ENCODE data around the gene ELMO1. TPM values are rescaled to one million over a fixed set of nuclear protein-coding genes. Genes with fewer than 3 reads are reported as not detected.

Gene ELMO1
- total and polyA plus RNA-seq, 2 donors from 2014 or later, result 6.0 to 35.4 TPM

DNA sequence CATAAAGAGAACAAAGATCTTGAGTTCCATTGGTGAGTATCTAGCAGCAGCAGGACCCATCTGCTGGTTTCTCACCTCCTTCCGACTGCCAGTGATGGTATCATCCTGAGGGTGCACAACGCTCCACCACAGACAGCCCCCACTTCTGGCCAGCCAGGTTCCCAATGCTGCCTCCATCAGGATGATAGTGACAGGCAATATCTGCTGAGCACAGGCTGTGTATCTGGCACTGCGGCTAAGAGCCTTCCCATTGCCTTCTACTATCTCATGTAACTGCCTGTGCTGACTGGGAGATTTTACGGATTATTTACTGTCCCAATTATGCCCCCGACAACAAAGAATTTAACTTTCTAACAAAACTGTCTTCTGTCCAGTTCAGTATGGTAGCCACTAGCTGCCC, 372.0 kb downstream of the ELMO1 start:
- FAIRE-seq, result no peak
- TF ChIP-seq, protein P1, sequence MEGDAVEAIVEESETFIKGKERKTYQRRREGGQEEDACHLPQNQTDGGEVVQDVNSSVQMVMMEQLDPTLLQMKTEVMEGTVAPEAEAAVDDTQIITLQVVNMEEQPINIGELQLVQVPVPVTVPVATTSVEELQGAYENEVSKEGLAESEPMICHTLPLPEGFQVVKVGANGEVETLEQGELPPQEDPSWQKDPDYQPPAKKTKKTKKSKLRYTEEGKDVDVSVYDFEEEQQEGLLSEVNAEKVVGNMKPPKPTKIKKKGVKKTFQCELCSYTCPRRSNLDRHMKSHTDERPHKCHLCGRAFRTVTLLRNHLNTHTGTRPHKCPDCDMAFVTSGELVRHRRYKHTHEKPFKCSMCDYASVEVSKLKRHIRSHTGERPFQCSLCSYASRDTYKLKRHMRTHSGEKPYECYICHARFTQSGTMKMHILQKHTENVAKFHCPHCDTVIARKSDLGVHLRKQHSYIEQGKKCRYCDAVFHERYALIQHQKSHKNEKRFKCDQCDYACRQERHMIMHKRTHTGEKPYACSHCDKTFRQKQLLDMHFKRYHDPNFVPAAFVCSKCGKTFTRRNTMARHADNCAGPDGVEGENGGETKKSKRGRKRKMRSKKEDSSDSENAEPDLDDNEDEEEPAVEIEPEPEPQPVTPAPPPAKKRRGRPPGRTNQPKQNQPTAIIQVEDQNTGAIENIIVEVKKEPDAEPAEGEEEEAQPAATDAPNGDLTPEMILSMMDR (IDR thresholded peaks at IDR 0.05; ENCODE audit: borderline replicate concordance, extremely low read depth, insufficient read depth), result no peak
- H3K9me3 ChIP-seq (ENCODE audit: control insufficient read depth in 2 of 3, insufficient read depth in 1 of 3, low read length in 3 of 3), result no peaks in the 10 kb centered on the region

DNA sequence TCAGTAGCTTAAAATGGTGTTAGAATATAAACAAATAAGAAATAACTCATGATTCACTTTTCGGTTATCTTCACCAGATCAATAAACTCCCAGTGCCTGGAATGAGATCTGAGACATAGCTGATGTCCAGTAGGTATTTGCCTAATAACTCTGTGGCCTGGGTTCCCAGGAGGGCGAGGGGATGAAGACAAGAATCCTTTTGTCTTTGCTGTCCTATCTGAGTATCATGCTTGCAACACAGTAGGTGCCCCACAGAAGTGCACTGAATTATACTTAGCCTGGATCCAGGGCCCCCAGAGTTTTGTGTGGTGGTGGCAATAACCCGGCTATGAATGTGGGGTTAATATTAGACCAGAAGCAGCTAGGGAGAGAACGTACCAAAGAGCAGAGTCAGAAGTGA, 374.3 kb downstream of the ELMO1 start:
- intact Hi-C loops (cut with DNase I), result no loop called here
- Histone ChIP-seq H3K4me3 (ENCODE audit: low read length in 3 of 3) (no peak overlapping the region), H3K36me3 (ENCODE audit: control insufficient read depth in 2 of 3, insufficient read depth in 3 of 3, low read length in 3 of 3) (no peaks in the 10 kb centered on the region), H3K27me3 (ENCODE audit: control insufficient read depth, insufficient read depth, low read length) (no peaks in the 10 kb centered on the region), H3K9ac (ENCODE audit: low read length in 3 of 3) (no peak overlapping the region), H3K4me1 (ENCODE audit: control insufficient read depth in 2 of 3, insufficient read depth in 2 of 3, low read depth in 1 of 3, low read length in 3 of 3) (no peaks in the 10 kb centered on the region), H3K9me3 (ENCODE audit: control insufficient read depth in 2 of 3, insufficient read depth in 1 of 3, low read length in 3 of 3) (no peaks in the 10 kb centered on the region), H3K27ac (ENCODE audit: low read depth in 2 of 2, low read length in 2 of 2) (no peak overlapping the region)
- TF ChIP-seq, protein P1 (IDR thresholded peaks at IDR 0.05; ENCODE audit: borderline replicate concordance, extremely low read depth, insufficient read depth), result no peak
- DNase-seq, result no peak
- FAIRE-seq, result no peak

More for the DNA sequence above, 372.0 kb downstream of the ELMO1 start:
- Histone ChIP-seq H3K36me3 (ENCODE audit: control insufficient read depth in 2 of 3, insufficient read depth in 3 of 3, low read length in 3 of 3) (no peaks in the 10 kb centered on the region), H3K4me3 (ENCODE audit: low read length in 3 of 3) (no peak overlapping the region), H3K9ac (ENCODE audit: low read length in 3 of 3) (no peak overlapping the region), H3K4me1 (ENCODE audit: control insufficient read depth in 2 of 3, insufficient read depth in 2 of 3, low read depth in 1 of 3, low read length in 3 of 3) (no peaks in the 10 kb centered on the region), H3K27ac (ENCODE audit: low read depth in 2 of 2, low read length in 2 of 2) (no peak overlapping the region), H3K27me3 (ENCODE audit: control insufficient read depth, insufficient read depth, low read length) (no peaks in the 10 kb centered on the region)
- DNase-seq, result no peak
- intact Hi-C loops (cut with DNase I), result no loop called here

DNA sequence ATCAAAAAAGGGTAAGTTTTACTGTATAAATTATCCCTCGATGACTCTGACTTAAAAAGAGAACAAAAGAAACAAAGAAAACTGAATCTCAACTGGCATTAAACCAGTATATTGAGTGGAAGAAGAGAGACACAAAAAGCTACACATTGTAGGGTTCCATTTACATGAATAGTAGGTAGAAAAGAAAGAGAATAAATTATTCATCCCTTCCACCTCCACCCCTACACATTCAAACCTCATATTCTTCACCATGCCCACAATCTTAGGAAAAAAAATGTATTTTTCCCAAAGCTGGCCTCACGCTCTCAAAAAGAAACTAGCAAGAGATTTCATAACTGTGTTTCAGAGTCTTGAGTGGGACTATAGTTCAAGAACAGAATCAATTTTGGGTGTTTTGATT, 377.5 kb downstream of the ELMO1 start:
- TF ChIP-seq, protein P1 (IDR thresholded peaks at IDR 0.05; ENCODE audit: borderline replicate concordance, extremely low read depth, insufficient read depth), result no peak
- Histone ChIP-seq H3K9me3 (ENCODE audit: control insufficient read depth in 2 of 3, insufficient read depth in 1 of 3, low read length in 3 of 3) (no peaks in the 10 kb centered on the region), H3K36me3 (ENCODE audit: control insufficient read depth in 2 of 3, insufficient read depth in 3 of 3, low read length in 3 of 3) (no peaks in the 10 kb centered on the region), H3K27me3 (ENCODE audit: control insufficient read depth, insufficient read depth, low read length) (no peaks in the 10 kb centered on the region), H3K9ac (ENCODE audit: low read length in 3 of 3) (no peak overlapping the region), H3K27ac (ENCODE audit: low read depth in 2 of 2, low read length in 2 of 2) (no peak overlapping the region), H3K4me3 (ENCODE audit: low read length in 3 of 3) (no peak overlapping the region), H3K4me1 (ENCODE audit: control insufficient read depth in 2 of 3, insufficient read depth in 2 of 3, low read depth in 1 of 3, low read length in 3 of 3) (no peaks in the 10 kb centered on the region)
- DNase-seq, result no peak
- intact Hi-C loops (cut with DNase I), result no loop called here
- no peak for FAIRE-seq

DNA sequence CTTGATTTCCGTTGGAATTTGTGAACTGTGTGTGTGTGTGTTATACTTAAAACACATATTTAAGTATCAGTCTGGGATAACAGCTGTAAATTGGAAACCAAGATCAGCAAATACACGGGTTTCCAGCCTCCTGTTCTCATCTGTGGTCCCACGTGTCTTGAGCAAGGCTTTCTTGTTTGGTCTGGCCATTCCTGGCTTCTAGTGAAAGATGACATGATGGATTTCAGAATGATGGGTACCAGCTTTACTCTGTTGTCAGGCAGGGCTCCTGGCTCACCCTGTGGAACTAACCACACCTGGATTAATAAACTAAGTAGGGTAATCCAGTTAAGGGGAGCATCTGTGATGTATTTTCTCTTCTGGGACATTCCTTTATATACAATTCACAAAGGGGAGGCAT, 378.2 kb downstream of the ELMO1 start:
- TF ChIP-seq, protein P1 (IDR thresholded peaks at IDR 0.05; ENCODE audit: borderline replicate concordance, extremely low read depth, insufficient read depth), result no peak
- intact Hi-C loops (cut with DNase I), result no loop called here
- no peaks in the 10 kb centered on the region for H3K27me3 ChIP-seq (ENCODE audit: control insufficient read depth, insufficient read depth, low read length)

More for the DNA sequence above, 378.2 kb downstream of the ELMO1 start:
- Histone ChIP-seq H3K4me3 (ENCODE audit: low read length in 3 of 3) (no peak overlapping the region), H3K4me1 (ENCODE audit: control insufficient read depth in 2 of 3, insufficient read depth in 2 of 3, low read depth in 1 of 3, low read length in 3 of 3) (no peaks in the 10 kb centered on the region), H3K36me3 (ENCODE audit: control insufficient read depth in 2 of 3, insufficient read depth in 3 of 3, low read length in 3 of 3) (no peaks in the 10 kb centered on the region), H3K27ac (ENCODE audit: low read depth in 2 of 2, low read length in 2 of 2) (no peak overlapping the region), H3K9ac (ENCODE audit: low read length in 3 of 3) (no peak overlapping the region), H3K9me3 (ENCODE audit: control insufficient read depth in 2 of 3, insufficient read depth in 1 of 3, low read length in 3 of 3) (no peaks in the 10 kb centered on the region)
- DNase-seq, result no peak
- no peak for FAIRE-seq

Data from kidney (tissue), 14 donors.